Sigmoid colon (tissue), 4 donors: ENCODE data around the gene TMEM204.

Experiments
- CTCF ChIP-seq, 4 experiments: fragments of 450-650 bp in 3 of 4; fragments of 200-600 bp in 1 of 4; IDR thresholded peaks; one replicate each; pipeline ENCODE4 v1.5.1; 2016 to 2019; ENCODE audit warnings: antibody characterized with exemption in 4 of 4, mild to moderate bottlenecking in 3 of 4, moderate library complexity in 2 of 4
- POLR2A ChIP-seq, 2 donors: fragments of 450-650 bp; IDR thresholded peaks; one replicate each; pipeline ENCODE4 v1.6.1; 2016; ENCODE audit warnings: antibody characterized with exemption in 2 of 2, mild to moderate bottlenecking in 2 of 2, moderate library complexity in 2 of 2
- POLR2AphosphoS5 ChIP-seq, 4 donors: sonication (generic); formaldehyde crosslinking; IDR thresholded peaks; one replicate each; pipeline ENCODE4 v1.6.1; 2017; ENCODE audit warnings: antibody characterized with exemption in 4 of 4

- TF ChIP-seq CTCF (IDR thresholded peaks at IDR 0.05) (no peak), POLR2A (IDR thresholded peaks at IDR 0.05) (no peak), POLR2AphosphoS5 (IDR thresholded peaks at IDR 0.05) (peak in 3 of 4 donors; percentile 17 to 43 (median 33))
Observed at GRCh38 chr16:1545044-1546040, 11.9 kb downstream of the TMEM204 start.
